ENCODE data around the gene TNFAIP8L1. TPM values are rescaled to one million over a fixed set of nuclear protein-coding genes. Genes with fewer than 3 reads are reported as not detected.

TNFAIP8L1 gene
- total RNA-seq, 1 experiment from 2014 or later = 6.1 TPM

DNA sequence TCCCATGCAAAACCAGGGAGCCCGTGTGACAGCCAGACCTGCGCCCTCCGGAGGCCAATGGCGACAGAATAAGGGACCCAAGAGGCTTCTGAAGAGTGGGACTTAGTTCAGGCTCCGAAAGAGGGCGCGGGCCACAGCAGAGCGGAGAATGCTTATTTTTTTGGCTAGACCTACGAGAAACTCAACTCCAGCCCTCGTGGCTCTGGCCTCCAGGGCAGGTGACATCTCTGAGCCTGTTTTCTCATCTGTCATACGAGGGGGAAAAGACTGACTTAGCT lies 61.3 kb downstream of the TNFAIP8L1 start:
- no peak for DNase-seq (ENCODE audit: low read depth)

DNA sequence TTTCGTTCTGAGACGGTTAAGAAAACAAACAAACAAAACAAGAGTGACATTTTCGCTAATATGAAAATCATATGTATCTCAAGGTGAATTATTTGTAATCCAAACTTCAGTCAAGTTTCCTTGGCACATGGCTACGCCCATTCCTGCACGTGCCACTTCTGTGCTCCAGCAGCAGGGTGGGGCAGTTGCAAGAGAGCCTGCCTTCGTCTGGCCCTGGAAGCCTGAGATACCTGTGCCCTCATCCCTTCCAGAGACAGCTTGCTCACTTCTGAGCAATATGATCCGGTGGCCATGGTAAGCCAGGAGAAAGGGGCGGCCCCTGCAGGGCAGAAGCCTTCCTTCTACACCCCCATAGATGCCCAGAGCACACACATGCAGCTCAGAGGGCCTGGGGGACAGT lies 62.2 kb downstream of the TNFAIP8L1 start:
- DNase-seq (ENCODE audit: low read depth) = no peak

DNA sequence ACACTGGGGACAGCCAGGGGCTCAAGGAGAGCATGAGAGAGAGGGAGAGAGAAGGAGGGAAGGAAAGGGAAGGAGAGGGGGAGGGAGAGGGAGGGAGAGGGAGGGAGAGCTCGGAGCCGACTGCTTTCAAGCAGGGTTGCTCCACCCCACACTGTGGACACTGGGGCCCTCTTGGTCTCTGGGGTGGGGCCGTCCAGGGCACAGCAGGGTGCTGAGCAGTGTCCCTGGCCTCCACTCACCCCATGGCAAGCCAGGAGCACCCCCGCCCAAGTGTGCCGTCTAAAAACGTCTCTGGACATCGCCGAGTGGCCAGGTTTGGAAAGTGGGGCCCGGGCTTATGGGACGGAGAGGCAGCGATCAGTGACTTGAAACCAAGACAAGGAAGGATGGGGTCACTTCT lies 63.4 kb downstream of the TNFAIP8L1 start:
- DNase-seq (ENCODE audit: low read depth) = no peak

DNA sequence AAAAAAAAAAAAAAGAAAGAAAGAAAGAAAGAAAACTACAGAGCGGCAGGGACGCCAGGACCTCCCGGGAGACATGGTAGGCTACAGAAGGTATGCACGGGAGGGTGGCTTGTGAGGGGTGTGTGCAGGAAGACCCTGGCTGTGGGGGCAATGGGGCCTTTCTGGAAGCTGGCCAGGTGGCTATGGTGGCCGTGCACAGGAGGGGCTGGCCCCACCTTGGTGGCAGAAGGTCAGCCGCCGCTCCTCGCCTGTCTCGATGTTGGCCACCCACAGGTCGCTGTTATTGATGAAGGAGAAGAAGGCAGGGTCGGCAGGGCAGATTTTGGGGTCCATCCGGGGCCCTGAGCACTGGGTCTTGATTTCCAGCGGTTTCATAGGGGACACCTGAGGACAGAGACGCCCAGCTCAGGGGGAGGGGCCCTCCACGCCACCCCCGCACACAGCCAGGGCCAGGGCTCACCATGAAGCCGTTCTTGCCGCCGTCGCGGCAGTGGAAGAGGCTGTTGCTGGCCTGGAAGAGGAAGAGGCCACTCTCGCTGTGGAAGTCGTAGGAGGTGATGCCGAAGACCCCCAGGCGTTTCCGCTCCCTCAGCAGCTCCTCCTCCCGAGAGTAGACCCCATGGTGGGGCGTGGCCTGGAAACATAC lies 64.5 kb downstream of the TNFAIP8L1 start:
- DNase-seq (ENCODE audit: low read depth) = no peak

DNA sequence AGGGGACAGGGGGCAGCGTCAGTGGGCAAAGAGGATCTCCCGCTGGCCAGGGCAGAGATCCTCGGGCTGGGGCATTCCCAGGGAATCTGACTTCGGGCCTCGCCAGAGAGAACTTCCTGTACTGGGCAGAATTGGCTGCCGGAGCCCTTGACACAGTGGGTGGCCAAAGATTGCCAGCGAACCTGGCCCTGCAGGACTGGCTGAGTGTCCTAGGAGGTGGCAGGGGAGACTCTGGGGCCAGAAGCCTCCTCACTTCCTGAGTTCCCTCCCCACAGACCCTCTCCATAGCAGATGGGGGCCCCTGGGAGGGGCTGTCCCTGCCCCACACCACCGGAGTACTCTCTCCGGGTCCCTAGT lies 65.0 kb downstream of the TNFAIP8L1 start:
- no peak for DNase-seq (ENCODE audit: low read depth)

Other genes with a start within 250 kb of the TNFAIP8L1 start
- gene SH3GL1, start 239.0 kb upstream of the TNFAIP8L1 start, total RNA-seq (2014; rRNA removed; shearing (Covaris generic)) = 46.6 and 62.9 TPM in 2 replicates
- gene CHAF1A, start 236.9 kb upstream of the TNFAIP8L1 start, total RNA-seq (2014; rRNA removed; shearing (Covaris generic)) = 26.5 and 44.1 TPM in 2 replicates
- 48.4 and 75.4 TPM in 2 replicates for gene UBXN6, start 181.7 kb upstream of the TNFAIP8L1 start, total RNA-seq (2014; rRNA removed; shearing (Covaris generic))
- gene HDGFL2, start 167.2 kb upstream of the TNFAIP8L1 start, total RNA-seq (2014; rRNA removed; shearing (Covaris generic)) = 21.4 and 26.4 TPM in 2 replicates
- gene PLIN4, start 121.0 kb upstream of the TNFAIP8L1 start, total RNA-seq (2014; rRNA removed; shearing (Covaris generic)) = 0.03 and 0.06 TPM in 2 replicates
- not detected in 2 replicates for gene PLIN5, start 104.3 kb upstream of the TNFAIP8L1 start, total RNA-seq (2014; rRNA removed; shearing (Covaris generic))
- gene LRG1, start 99.5 kb upstream of the TNFAIP8L1 start, total RNA-seq (2014; rRNA removed; shearing (Covaris generic)) = not detected in 2 replicates
- 11.9 and 13.9 TPM in 2 replicates for gene SEMA6B, start 79.8 kb upstream of the TNFAIP8L1 start, total RNA-seq (2014; rRNA removed; shearing (Covaris generic))
- gene MYDGF, start 30.8 kb downstream of the TNFAIP8L1 start, total RNA-seq (2014; rRNA removed; shearing (Covaris generic)) = 76.3 and 76.6 TPM in 2 replicates
- gene DPP9, start 84.3 kb downstream of the TNFAIP8L1 start, total RNA-seq (2014; rRNA removed; shearing (Covaris generic)) = 36.1 and 53.1 TPM in 2 replicates
- 9.8 and 13.0 TPM in 2 replicates for gene FEM1A, start 152.2 kb downstream of the TNFAIP8L1 start, total RNA-seq (2014; rRNA removed; shearing (Covaris generic))
- gene TICAM1, start 192.2 kb downstream of the TNFAIP8L1 start, total RNA-seq (2014; rRNA removed; shearing (Covaris generic)) = 1.5 and 2.8 TPM in 2 replicates
- 65.7 and 75.6 TPM in 2 replicates for gene PLIN3, start 228.2 kb downstream of the TNFAIP8L1 start, total RNA-seq (2014; rRNA removed; shearing (Covaris generic))

Measured in HT1080 (cell line).